GM12872 (cell line): ENCODE measurements around the gene ICE2.
A peak's percentile ranks its signal among the peaks of the same experiment; 100 is the strongest.

ENCODE experiments used
- CTCF ChIP-seq: IDR thresholded peaks from 3 replicates; pipeline ENCODE4 v1.5.1; 2011; ENCODE audit warnings: low read depth, mild to moderate bottlenecking, low read length, moderate library complexity; ENCODE audit not compliant: insufficient read depth

The ICE2 gene

GRCh38 chr15:60510006-60510405, 31.1 kb upstream of the ICE2 start:
- no peak for TF ChIP-seq CTCF

- no peak for TF ChIP-seq CTCF
Measured at GRCh38 chr15:60509470-60509869, 30.5 kb upstream of the ICE2 start.

GRCh38 chr15:60508442-60508841, 29.5 kb upstream of the ICE2 start:
- no peak for TF ChIP-seq CTCF

GRCh38 chr15:60507596-60508424, 28.9 kb upstream of the ICE2 start:
- peak; percentile 88 for TF ChIP-seq CTCF

GRCh38 chr15:60496853-60497252, 17.9 kb upstream of the ICE2 start:
- no peak for TF ChIP-seq CTCF

- TF ChIP-seq CTCF = no peak
Measured at GRCh38 chr15:60494108-60494507, 15.2 kb upstream of the ICE2 start.

GRCh38 chr15:60493166-60493565, 14.2 kb upstream of the ICE2 start:
- no peak for TF ChIP-seq CTCF

- no peak for TF ChIP-seq CTCF
Measured at GRCh38 chr15:60486742-60487141, 7.8 kb upstream of the ICE2 start.
